Glutamatergic neuron (in vitro differentiated cells): ENCODE measurements around the gene GPR83. TPM values are rescaled to one million over a fixed set of nuclear protein-coding genes. Genes with fewer than 3 reads are reported as not detected.
"Not testable (repeated sequence)": the region's sequence is repeated elsewhere in the genome, so short reads cannot be mapped to it uniquely, and the experiment has no call there.

Source experiments
- DNase-seq: peaks from one replicate; pipeline ENCODE4 v3.0.0; 2022
- H3K27ac Mint-ChIP-seq: one replicate; pipeline ENCODE4 v1.8.0; 2020; ENCODE audit warnings: mild to moderate bottlenecking, mixed read lengths, inconsistent platforms; ENCODE audit not compliant: unreplicated experiment
- H3K27me3 Mint-ChIP-seq: one replicate; pipeline ENCODE4 v1.8.0; 2020; ENCODE audit warnings: mild to moderate bottlenecking, moderate library complexity, mixed read lengths, inconsistent platforms; ENCODE audit not compliant: unreplicated experiment
- H3K36me3 Mint-ChIP-seq: one replicate; pipeline ENCODE4 v1.8.0; 2020; ENCODE audit warnings: mild to moderate bottlenecking, mixed read lengths, inconsistent platforms; ENCODE audit not compliant: unreplicated experiment
- H3K4me1 Mint-ChIP-seq: one replicate; pipeline ENCODE4 v1.8.0; 2020; ENCODE audit warnings: mild to moderate bottlenecking, low read depth, mixed read lengths, inconsistent platforms; ENCODE audit not compliant: unreplicated experiment
- H3K4me3 Mint-ChIP-seq: one replicate; pipeline ENCODE4 v1.8.0; 2020; ENCODE audit warnings: mild to moderate bottlenecking, mixed read lengths, inconsistent platforms; ENCODE audit not compliant: unreplicated experiment
- H3K9me3 Mint-ChIP-seq: one replicate; pipeline ENCODE4 v1.8.0; 2020; ENCODE audit warnings: mild to moderate bottlenecking, moderate library complexity, mixed read lengths, inconsistent platforms; ENCODE audit not compliant: unreplicated experiment
- CTCF ChIP-seq: fragments of 200-600 bp; sonication (generic); IDR thresholded peaks from one replicate; pipeline ENCODE4 v1.5.0; 2021; ENCODE audit not compliant: partially characterized antibody, unreplicated experiment
- total RNA-seq: library from RNA; stranded (reverse); fragmentation: NEBNext Ultra II Directional; extraction: Animal tissue kit (Norgen Biotek cat#: 25700); gene quantifications from one replicate; pipeline ENCODE4 v1.2.1, GENCODE V29; 2021; ENCODE audit not compliant: unreplicated experiment

GPR83 gene
- total RNA-seq, 1 donor from 2014 or later = 2.9 TPM

DNA sequence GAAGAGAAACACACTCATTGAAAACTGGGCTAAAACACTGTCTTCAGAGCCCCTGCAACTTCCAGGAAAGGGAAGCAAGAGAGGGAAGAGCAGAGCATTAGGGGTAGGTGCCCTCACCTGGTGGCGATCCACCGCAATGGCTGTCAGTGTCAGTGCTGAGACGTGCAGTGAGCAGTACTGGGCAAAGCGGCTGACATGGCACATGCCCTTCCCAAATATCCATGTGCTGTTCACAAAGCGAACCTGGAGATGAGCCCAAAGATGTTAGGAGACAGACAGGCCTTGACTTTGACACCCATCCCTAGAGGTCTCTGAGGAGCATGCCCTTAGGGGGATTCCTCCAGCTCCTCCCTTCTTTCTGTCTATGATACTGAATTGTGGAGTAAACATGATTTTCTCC is 4.9 kb downstream of the GPR83 start:
- H3K36me3 Mint-ChIP-seq = peaks cover 7% of the 10 kb centered on the region
- H3K4me3 Mint-ChIP-seq = no peak overlapping the region
- no peak for DNase-seq
- no peak for TF ChIP-seq CTCF
- peaks cover 13% of the 10 kb centered on the region for H3K9me3 Mint-ChIP-seq
- peaks cover 15% of the 10 kb centered on the region for H3K27me3 Mint-ChIP-seq
- peaks cover 11% of the 10 kb centered on the region for H3K4me1 Mint-ChIP-seq
- H3K27ac Mint-ChIP-seq = no peak overlapping the region

- not testable (repeated sequence) for H3K36me3 Mint-ChIP-seq, DNase-seq, H3K4me1 Mint-ChIP-seq, H3K27me3 Mint-ChIP-seq, H3K4me3 Mint-ChIP-seq, H3K9me3 Mint-ChIP-seq, H3K27ac Mint-ChIP-seq
Measured at GRCh38 chr11:94391937-94392336, 9.3 kb downstream of the GPR83 start.

DNA sequence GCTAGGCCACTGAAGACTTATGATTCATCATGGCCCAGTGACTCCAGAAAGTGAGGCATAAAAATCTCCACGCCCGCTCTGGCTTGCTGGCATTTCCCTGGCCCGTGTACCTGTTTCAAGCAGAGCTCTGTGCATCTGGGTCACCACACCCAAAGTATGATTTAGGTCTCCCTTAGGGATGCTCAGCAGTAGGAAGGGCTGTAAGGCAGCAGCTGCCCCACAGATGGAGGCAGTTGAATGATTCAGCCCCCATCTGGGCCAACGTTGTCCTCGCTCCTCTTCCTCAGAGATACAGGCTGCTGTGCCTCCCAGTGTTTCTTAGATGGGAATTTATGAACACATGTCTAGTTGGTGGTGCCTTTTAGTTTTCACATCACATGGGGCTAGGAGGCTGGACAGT is 21.6 kb downstream of the GPR83 start:
- peaks cover 5% of the 10 kb centered on the region for H3K27me3 Mint-ChIP-seq
- peaks cover 21% of the 10 kb centered on the region for H3K4me1 Mint-ChIP-seq
- peaks cover 5% of the 10 kb centered on the region for H3K36me3 Mint-ChIP-seq
- no peak overlapping the region for H3K4me3 Mint-ChIP-seq
- peak overlapping the region; percentile 20 for H3K27ac Mint-ChIP-seq
- no peak for TF ChIP-seq CTCF
- DNase-seq = no peak
- H3K9me3 Mint-ChIP-seq = peaks cover 16% of the 10 kb centered on the region

DNA sequence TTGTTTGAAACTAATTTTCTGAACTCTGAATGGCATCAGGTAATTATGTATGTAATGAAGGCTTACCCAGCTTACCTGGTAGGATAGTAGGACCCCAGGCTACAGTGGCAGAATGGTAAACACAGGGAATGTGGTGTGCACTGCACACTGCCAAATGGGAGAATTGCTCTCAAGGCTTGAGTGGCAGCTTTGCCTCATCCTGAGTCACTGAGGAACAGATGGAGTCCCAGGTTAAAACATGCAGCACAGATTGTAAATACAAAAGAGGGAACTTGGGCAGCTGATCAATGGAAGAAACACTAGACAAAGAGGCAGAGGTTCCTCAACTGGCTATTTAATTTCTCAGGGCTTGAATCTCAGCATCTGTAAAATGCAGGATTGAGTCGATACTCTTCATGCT is 24.4 kb downstream of the GPR83 start:
- no peak for DNase-seq
- peaks cover 10% of the 10 kb centered on the region for H3K9me3 Mint-ChIP-seq

GRCh38 chr11:94370576-94370975 is 30.6 kb downstream of the GPR83 start:
- H3K9me3 Mint-ChIP-seq = not testable (repeated sequence)
- peaks cover 13% of the 10 kb centered on the region for H3K36me3 Mint-ChIP-seq

More for the DNA sequence above, 24.4 kb downstream of the GPR83 start:
- Mint-ChIP-seq H3K4me3 (no peak overlapping the region), H3K4me1 (peaks cover 21% of the 10 kb centered on the region), H3K36me3 (peaks cover under 1% of the 10 kb centered on the region), H3K27me3 (peaks cover 5% of the 10 kb centered on the region), H3K27ac (peak overlapping the region; percentile 89)
- TF ChIP-seq CTCF = no peak

GRCh38 chr11:94350850-94351563 is 50.2 kb downstream of the GPR83 start:
- not testable (repeated sequence) for H3K9me3 Mint-ChIP-seq, H3K27ac Mint-ChIP-seq, H3K27me3 Mint-ChIP-seq, DNase-seq, H3K4me1 Mint-ChIP-seq, H3K4me3 Mint-ChIP-seq
- peaks cover 10% of the 10 kb centered on the region for H3K36me3 Mint-ChIP-seq

More at GRCh38 chr11:94370576-94370975, 30.6 kb downstream of the GPR83 start:
- not testable (repeated sequence) for H3K4me1 Mint-ChIP-seq, H3K4me3 Mint-ChIP-seq, DNase-seq, H3K27me3 Mint-ChIP-seq, H3K27ac Mint-ChIP-seq

GRCh38 chr11:94346311-94346710 is 54.9 kb downstream of the GPR83 start:
- Mint-ChIP-seq H3K36me3 (peaks cover 15% of the 10 kb centered on the region), H3K9me3 (peaks cover 10% of the 10 kb centered on the region)
- H3K27me3 Mint-ChIP-seq = not testable (repeated sequence)

More at GRCh38 chr11:94346311-94346710, 54.9 kb downstream of the GPR83 start:
- H3K27ac Mint-ChIP-seq, H3K4me3 Mint-ChIP-seq, H3K4me1 Mint-ChIP-seq, DNase-seq: not testable (repeated sequence)
